Stimulated activated CD4-positive, alpha-beta T cell treated with anti-CD3 and anti-CD28 coated beads, TNF-alpha, amount 100 ng/mL, for 4 hours (primary cell): ENCODE data around the gene PLD1.

Source experiments
- DNase-seq, 3 experiments: peaks; one replicate each; pipeline ENCODE4 v3.0.0-alpha.2; 2020; ENCODE audit warnings: low read depth in 3 of 3

PLD1 gene

GRCh38 chr3:171615686-171616085 is 194.6 kb downstream of the PLD1 start:
- no peak for DNase-seq

GRCh38 chr3:171615281-171615680 is 195.0 kb downstream of the PLD1 start:
- no peak for DNase-seq

- DNase-seq: no peak
These were observed 195.9 kb downstream of the PLD1 start for GRCh38 chr3:171614318-171614921.

GRCh38 chr3:171607452-171607851 is 202.8 kb downstream of the PLD1 start:
- no peak for DNase-seq

GRCh38 chr3:171606151-171606751 is 204.0 kb downstream of the PLD1 start:
- DNase-seq: no peak

- no peak for DNase-seq
These were observed 205.9 kb downstream of the PLD1 start for GRCh38 chr3:171604370-171604769.

- DNase-seq: no peak
These were observed 208.2 kb downstream of the PLD1 start for GRCh38 chr3:171602072-171602471.

- no peak for DNase-seq
These were observed 210.3 kb downstream of the PLD1 start for GRCh38 chr3:171600030-171600429.

GRCh38 chr3:171598990-171599389 is 211.3 kb downstream of the PLD1 start:
- DNase-seq: no peak

- DNase-seq: no peak
These were observed 217.5 kb downstream of the PLD1 start for GRCh38 chr3:171592786-171593185.

- no peak for DNase-seq
These were observed 219.2 kb downstream of the PLD1 start for GRCh38 chr3:171591070-171591469.

GRCh38 chr3:171586274-171586673 is 224.0 kb downstream of the PLD1 start:
- DNase-seq: no peak

- DNase-seq: no peak
These were observed 225.2 kb downstream of the PLD1 start for GRCh38 chr3:171585039-171585438.

GRCh38 chr3:171584100-171584499 is 226.2 kb downstream of the PLD1 start:
- DNase-seq: no peak

- DNase-seq: no peak
These were observed 235.6 kb downstream of the PLD1 start for GRCh38 chr3:171574556-171575240.

- no peak for DNase-seq
These were observed 240.6 kb downstream of the PLD1 start for GRCh38 chr3:171569571-171570132.

GRCh38 chr3:171568766-171569165 is 241.5 kb downstream of the PLD1 start:
- DNase-seq: no peak

GRCh38 chr3:171566803-171567422 is 243.4 kb downstream of the PLD1 start:
- DNase-seq: no peak

- DNase-seq: no peak
These were observed 244.7 kb downstream of the PLD1 start for GRCh38 chr3:171565481-171566058.

- no peak for DNase-seq
These were observed 245.4 kb downstream of the PLD1 start for GRCh38 chr3:171564748-171565480.

- DNase-seq: no peak
These were observed 247.0 kb downstream of the PLD1 start for GRCh38 chr3:171563298-171563697.
